Measurements from ENCODE around the gene RASAL1.

RASAL1 gene

DNA sequence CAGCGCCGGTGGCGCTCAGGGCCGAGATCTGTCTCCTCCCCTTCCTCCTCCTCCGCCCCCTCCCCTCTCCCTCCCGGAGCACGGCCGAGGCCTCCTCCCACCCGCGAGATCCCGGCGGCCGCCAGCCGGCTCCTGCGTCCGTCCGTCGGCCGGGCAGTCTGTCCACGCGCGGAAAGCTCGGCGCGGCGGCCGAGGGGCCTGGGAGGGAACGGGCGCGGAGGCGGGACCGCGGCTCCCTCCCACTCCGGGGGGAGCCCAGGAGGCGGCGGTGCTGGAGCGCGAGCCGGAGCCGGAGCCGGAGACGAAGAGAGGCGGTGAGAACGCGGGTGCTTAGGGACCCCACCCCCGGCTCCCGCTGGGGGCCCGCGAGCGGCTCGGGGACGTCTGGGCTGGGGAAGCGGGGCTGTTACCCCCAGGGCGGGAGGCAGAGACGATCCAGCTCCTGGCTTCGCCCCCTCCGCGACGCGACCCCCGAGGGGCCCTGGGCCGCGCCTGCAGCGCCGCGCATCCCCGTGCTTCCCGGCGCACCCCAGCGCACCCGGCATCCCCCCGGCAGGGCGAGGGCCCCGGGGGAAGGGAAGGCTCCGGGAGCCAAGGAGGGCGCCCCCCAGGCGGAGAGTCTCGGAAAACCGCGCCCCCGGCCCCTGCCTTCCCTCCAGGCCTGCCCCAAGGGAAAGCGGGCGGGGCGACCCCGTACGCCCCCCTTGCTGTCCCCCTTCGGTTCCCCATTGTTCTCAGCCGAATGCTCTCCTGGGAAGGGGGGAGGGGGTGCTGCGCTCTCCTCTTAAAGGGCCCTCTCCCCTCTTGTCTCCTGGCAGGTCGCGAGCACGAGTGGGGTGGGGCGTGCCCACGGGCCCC lies 78.7 kb downstream of the RASAL1 start, which contains the start of gene DTX1:
Gene DTX1 (plus strand): TSS at position 100 of the 858 bp plus-strand sequence. CDS start 1,463 bp downstream, outside the sequence.
- no peak for DNase-seq

DNA sequence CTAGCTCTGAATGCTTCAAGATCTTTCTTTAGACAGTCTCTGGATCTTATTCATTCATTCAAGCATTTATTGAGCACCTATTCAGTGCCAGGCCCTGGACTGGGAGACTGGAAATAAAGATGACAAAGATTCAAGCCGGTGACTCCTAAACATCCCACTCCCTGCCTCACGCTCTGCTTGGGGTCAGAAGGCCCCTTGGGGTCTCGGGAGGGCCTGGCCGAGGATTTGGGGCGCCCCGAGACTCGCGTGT lies 79.3 kb downstream of the RASAL1 start:
- no peak for DNase-seq

DNA sequence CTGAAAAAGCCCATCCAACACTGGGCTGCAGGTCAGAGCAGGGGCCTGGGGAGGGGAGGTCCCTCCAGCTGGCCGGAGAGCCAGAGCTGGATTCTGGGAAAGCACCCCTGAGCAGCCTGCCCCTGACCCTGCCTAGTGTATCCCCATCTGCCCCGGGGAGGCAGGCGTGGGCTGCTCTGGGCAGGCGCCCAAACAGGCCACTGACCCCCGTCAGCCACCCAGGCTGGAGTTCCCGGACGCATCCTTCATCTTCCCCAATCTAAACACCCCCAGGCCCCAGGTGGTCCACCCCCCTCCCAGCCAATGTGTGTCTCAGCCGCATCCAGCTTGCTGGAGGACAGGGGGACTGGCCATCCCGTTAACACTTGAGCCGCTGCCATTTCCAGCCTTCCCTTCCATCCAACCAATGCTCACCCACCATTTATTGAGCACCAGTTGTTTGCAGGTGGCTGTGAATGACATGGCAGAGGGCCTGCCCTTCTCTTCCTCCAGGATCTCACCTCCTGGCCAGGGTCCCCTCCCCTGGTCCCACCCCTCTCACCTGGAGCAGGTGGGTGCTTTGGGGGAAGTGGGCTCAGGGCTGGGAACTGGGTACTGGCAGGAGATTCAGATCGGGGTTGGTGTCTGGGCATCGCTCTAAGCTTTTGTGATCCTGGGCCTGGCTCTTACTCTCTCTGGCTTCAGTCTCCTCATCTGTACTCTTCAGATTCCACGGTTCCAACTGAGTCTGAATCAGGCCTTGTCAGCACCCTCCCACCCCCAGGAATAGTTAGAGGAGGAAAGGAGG lies 79.8 kb downstream of the RASAL1 start:
- DNase-seq: no peak

DNA sequence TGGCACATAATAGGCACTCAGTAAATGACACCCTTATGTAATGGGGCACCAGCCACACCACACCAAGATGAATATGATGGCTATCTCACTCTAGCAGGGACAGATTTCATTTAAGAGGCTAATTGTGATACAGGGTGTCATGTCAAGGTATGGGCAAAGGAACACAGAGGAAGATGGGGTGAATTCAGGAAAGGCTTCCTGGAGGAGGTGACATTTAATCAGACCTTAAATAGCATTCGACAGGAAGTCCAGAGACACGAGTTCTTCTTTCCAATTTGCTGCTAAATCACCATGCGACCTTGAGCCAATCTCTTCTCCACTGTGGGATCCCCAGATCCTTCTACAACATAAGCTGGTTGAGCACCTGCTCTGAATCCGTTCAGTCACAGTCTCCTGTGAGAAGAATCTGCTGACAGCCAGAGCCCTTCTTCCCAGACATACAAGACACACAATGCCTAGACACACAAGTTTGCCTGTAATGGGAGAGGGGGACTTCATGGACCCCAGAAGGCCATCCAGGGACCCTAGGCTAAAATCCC lies 80.5 kb downstream of the RASAL1 start:
- no peak for DNase-seq

DNA sequence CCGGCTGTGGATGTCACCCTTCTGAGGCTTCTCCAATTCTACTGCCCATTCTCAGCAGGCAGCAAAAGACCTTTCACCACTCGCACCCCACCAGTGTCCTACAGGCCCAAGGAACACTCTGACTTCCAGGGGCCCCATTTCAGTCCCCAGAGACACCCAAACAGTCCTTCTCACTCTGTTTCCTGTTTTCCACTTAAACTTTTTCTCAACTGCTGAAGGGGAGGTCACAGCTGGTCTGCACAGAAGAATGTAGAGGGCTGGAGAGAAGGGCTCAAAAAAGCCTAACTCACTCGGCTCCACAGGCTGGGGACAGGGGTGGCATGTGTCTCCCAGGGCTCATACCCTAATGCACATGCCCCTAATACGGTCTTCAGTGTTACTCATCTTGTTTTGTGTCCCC lies 83.2 kb downstream of the RASAL1 start:
- DNase-seq: no peak

DNA sequence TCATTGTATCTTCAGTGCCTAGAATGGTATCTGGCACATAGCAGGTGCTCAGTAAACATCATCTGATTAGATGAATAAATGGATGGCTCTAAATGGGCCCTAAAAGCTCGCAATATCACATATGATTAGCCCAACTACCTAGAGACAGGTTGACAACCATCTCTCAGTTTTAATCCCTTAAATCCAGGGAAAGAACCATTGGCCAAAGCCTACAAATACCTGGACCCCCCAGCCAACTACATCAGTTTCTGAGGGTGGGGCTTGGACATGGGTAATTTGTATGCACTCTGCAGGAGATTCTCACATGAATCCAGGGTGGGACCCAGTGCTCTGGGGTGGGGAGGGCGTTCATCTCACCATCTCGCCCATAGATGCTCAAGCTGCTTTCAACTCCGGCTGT lies 83.8 kb downstream of the RASAL1 start:
- DNase-seq: no peak

DNA sequence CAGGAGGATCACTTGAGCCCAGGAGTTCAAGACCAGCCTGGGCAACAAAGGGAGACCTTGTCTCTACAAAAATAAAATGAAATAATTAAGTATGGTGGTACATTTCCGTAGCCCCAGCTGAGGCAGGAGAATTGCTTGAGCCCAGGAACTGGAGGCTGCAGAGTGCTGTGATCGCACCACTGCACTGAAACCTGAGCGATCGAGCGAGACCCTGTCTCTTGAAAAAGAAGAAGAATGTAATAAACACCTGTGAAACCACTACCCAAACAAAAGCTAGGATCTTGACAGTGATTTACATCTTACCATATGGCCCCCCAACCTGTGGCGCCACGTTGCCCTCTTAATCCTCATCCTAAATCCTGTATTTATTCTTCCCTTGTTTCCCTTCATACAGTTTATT lies 84.8 kb downstream of the RASAL1 start:
- no peak for DNase-seq

DNA sequence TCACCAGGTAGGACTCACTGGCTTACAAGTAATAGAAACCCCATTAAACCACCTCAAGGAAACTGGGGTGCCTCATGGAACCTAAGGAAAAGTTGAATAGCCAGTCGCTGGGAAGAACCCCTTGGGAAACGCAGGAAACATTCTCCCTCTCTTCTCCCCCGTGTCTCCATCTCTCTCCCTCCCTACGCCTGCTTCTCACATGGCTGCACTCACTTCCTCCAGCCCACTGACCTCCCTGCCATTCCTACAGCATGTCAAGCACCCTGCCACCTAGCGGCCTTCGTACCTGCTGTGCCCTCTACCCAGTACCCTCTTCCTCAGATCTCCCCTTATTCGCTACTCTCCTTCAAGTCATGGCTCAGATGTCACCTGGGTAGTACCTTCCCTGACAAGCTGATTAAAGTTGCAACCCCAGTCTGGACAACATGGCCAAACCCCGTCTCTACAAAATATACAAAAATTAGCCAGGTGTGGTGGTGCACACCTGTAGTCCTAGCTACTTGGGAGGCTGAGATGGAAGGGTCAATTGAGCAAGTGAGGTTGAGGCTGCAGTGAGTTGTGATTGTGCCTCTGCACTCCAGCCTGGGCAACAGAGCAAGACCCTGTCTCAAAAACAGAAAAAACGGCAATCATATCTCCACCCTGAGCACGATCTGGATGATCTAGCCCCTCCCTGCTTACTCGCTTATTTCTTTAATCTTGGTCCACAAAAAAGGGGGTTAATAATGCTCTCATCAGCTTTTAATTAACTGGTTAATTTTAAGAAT lies 85.4 kb downstream of the RASAL1 start:
- DNase-seq: no peak
